A673 (cell line): ENCODE results near the gene CREB3L1.

Source experiments
- CTCF ChIP-seq: fragments of 300-800, 200-600 bp; sonication (generic); conservative IDR thresholded peaks from 2 replicates; pipeline ENCODE4 v1.5.1; 2017; ENCODE audit warnings: low read depth, mild to moderate bottlenecking, antibody characterized with exemption, low read length, moderate library complexity, mixed read lengths
- EZH2 ChIP-seq: fragments of 200-600 bp; sonication (generic); IDR thresholded peaks from 2 replicates; pipeline ENCODE4 v1.6.1; 2017; ENCODE audit warnings: borderline replicate concordance, low read depth, mild to moderate bottlenecking, mixed read lengths, antibody characterized with exemption, low read length; ENCODE audit not compliant: poor library complexity, severe bottlenecking

GRCh38 chr11:46336563-46337180 is 59.2 kb downstream of the CREB3L1 start:
- TF ChIP-seq CTCF (no peak), EZH2 (no peak)
